GM19452 (cell line): ENCODE measurements around the gene MTFR2.

Experiments
- ATAC-seq: cut with Tn5 transposase; IDR thresholded peaks from one replicate; pipeline ENCODE4 v1.9.1; 2021; ENCODE audit not compliant: unreplicated experiment

The MTFR2 gene

DNA sequence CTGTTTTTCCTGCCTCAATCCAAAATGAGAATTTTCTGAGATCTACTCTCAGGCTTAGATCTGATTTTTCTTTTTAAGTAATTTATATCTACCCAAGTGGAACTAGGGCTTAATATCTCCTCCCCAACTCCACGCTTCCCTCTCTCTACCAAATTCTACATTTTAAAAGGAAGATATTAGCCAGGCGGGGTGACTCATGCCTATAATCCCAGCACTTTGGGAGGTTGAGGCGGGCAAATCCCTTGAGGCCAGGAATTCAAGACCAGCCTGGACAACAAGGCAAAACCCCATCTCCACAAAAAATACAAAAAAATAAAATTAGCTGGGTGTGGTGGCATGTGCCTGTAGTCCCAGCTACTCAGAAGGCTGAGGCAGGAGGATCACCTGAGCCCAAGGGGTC is 61.0 kb downstream of the MTFR2 start:
- no peak for ATAC-seq

DNA sequence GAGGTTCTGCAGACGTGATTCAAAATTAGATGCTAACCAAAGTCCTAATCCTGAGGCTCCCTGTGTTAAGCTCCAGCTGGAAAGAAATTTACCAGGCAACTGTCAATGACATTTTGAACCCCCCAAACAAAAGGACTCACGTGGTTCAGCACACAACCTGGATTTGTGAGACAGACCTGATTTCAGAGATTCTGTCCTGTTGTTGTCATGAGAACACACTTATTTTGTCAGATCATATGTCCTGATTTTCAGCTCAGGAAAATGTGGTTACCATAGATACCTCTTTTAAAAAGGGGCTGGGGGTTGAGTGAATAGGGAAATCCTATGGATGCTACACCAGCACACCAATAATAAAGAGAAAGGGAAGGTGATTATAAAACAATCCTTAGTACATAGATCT is 61.6 kb downstream of the MTFR2 start:
- no peak for ATAC-seq

DNA sequence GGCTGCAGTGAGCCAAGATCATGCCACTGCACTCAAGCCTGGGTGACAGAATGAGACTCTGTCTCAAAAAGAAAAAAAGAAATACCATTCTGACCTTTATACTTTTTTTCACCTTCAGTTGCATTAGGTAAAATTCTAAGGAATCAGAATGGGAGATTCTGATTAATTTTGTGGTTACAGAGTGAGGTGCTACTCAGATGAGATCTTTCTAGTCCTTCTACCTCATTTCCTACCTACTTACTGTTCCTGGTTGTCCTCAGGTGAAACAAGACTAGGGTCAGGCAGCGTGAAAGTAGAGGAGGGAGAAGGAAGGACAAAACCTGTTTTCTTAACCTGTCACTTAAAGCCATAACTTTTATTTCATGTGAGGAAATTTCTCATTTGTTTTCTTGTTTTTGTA is 63.7 kb downstream of the MTFR2 start:
- ATAC-seq: no peak

DNA sequence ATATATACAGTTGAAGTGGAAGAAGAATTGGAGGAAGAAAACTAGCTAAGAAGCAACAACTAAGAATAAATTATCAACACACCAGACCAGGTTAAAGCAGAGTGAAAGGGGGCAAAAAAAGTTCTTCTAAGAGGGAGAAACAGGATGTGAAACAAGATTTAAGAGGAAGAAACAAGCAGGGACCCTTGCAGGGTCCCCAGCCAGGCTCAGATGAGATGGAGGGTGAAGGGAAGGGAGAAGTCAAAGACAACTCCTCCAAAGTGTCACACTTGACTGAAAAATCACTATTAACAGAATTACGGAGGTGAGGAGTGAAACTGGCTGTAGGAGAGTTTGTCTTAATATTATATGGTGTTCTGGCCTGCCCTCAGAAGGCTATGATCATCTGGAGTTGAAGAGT is 65.4 kb downstream of the MTFR2 start:
- no peak for ATAC-seq

- ATAC-seq: no peak
Measured at GRCh38 chr6:136181861-136182260, 68.2 kb downstream of the MTFR2 start.

- ATAC-seq: no peak
Measured at GRCh38 chr6:136181512-136181833, 68.6 kb downstream of the MTFR2 start.
